ENCODE data around the gene SLA2.

SLA2 gene

DNA sequence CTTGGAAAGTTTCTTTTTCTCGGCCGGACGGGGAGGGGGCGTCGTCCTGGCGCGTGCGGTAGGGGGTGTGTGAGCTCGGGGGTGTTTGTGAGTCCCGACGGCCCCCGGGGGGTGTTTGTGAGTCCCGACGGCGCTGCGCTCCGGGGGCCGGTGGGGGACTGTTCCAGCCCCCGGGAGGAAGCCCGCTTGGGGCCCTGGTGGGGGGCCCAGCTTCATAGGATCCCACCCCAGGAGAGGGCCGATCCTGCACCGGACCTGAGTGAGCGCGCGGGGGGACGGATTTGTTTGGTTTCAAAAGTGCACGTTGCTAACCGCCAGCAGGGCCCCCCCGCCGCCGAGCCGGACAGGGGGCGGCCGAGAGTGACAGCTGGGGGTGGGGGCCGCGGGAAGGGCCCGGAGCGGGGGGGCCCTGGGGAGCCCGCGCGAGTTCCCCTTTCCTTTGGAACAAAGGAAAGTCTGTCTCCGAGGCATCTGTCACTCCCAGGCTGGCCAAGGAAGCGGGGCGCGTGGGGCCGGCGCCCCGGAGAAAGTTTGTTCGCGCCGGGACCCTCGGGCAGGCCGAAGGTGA lies 72.1 kb downstream of the SLA2 start:
- H3K9ac ChIP-seq (ENCODE audit: low read length): peak overlapping the region; percentile 93
- H3K79me2 ChIP-seq (ENCODE audit: insufficient read depth, low read length): peaks cover 27% of the 10 kb centered on the region

GRCh38 chr20:36573103-36573797 lies 72.7 kb downstream of the SLA2 start, which contains the start of gene TGIF2:
Gene TGIF2, plus strand, starts transcription at chr20:36573597. Its CDS starts 5,178 bp downstream, at chr20:36578775.
- Histone ChIP-seq H3K79me2 (ENCODE audit: insufficient read depth, low read length) (peaks cover 27% of the 10 kb centered on the region), H4K20me1 (ENCODE audit: insufficient read depth, low read length) (no peaks in the 10 kb centered on the region)

More for the DNA sequence above, 72.1 kb downstream of the SLA2 start:
- no peaks in the 10 kb centered on the region for H3K27me3 ChIP-seq (ENCODE audit: insufficient read depth, low read length)
- TF ChIP-seq EZH2 (IDR thresholded peaks at IDR 0.05; ENCODE audit: borderline replicate concordance, low read length): no peak
- TF ChIP-seq, protein P1, sequence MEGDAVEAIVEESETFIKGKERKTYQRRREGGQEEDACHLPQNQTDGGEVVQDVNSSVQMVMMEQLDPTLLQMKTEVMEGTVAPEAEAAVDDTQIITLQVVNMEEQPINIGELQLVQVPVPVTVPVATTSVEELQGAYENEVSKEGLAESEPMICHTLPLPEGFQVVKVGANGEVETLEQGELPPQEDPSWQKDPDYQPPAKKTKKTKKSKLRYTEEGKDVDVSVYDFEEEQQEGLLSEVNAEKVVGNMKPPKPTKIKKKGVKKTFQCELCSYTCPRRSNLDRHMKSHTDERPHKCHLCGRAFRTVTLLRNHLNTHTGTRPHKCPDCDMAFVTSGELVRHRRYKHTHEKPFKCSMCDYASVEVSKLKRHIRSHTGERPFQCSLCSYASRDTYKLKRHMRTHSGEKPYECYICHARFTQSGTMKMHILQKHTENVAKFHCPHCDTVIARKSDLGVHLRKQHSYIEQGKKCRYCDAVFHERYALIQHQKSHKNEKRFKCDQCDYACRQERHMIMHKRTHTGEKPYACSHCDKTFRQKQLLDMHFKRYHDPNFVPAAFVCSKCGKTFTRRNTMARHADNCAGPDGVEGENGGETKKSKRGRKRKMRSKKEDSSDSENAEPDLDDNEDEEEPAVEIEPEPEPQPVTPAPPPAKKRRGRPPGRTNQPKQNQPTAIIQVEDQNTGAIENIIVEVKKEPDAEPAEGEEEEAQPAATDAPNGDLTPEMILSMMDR (IDR thresholded peaks at IDR 0.05; ENCODE audit: low read length): no peak
- peaks cover 18% of the 10 kb centered on the region for H3K36me3 ChIP-seq (ENCODE audit: insufficient read depth, low read length)
- H3K27ac ChIP-seq (ENCODE audit: low read depth, low read length, poor library complexity, severe bottlenecking): peak overlapping the region; percentile 34
- H3K9me3 ChIP-seq (ENCODE audit: low read length): no peaks in the 10 kb centered on the region
- H3K4me2 ChIP-seq (ENCODE audit: low read length): peak overlapping the region; percentile 71
- H3K9me2 ChIP-seq (ENCODE audit: low read depth, low read length): no peaks in the 10 kb centered on the region
- no peak overlapping the region for H2AFZ ChIP-seq (ENCODE audit: low read length)
- peaks cover 23% of the 10 kb centered on the region for H3K4me1 ChIP-seq (ENCODE audit: insufficient read depth, low read length, severe bottlenecking)
- H4K20me1 ChIP-seq (ENCODE audit: insufficient read depth, low read length): no peaks in the 10 kb centered on the region
- H3K4me3 ChIP-seq (ENCODE audit: low read depth, low read length, poor library complexity, severe bottlenecking): peak overlapping the region; percentile 77
- H3F3A ChIP-seq (ENCODE audit: insufficient read depth, low read length): peaks cover 5% of the 10 kb centered on the region; the same call in 1 of the 2 replicates

DNA sequence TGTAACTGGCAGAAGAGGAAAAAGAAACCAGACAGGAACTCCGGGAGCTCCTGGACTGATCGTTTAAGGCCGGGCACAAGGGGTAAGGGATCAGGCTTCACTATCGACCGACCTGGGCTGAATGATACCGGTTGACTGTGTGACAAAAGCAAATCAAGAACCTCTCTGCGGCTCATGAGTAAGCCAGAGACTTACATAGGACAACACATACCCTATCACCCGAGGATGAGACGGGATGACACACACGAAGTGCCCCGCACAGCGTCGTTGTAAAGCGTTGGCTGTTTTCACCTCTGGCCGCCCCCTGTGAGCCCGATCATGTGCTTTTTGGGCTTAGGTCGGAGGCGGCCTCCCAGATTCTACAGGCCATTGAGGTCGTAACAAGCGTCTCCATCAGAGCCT lies 73.3 kb downstream of the SLA2 start:
- TF ChIP-seq, protein P1 (IDR thresholded peaks at IDR 0.05; ENCODE audit: low read length): no peak
- TF ChIP-seq EZH2 (IDR thresholded peaks at IDR 0.05; ENCODE audit: borderline replicate concordance, low read length): no peak
- Histone ChIP-seq H3K4me3 (ENCODE audit: low read depth, low read length, poor library complexity, severe bottlenecking) (peak overlapping the region; percentile 77), H3K27ac (ENCODE audit: low read depth, low read length, poor library complexity, severe bottlenecking) (peak overlapping the region; percentile 69), H3K9me3 (ENCODE audit: low read length) (no peaks in the 10 kb centered on the region), H3K27me3 (ENCODE audit: insufficient read depth, low read length) (no peaks in the 10 kb centered on the region), H3K4me2 (ENCODE audit: low read length) (peak overlapping the region; percentile 82), H3K9ac (ENCODE audit: low read length) (peak overlapping the region; percentile 64), H3K36me3 (ENCODE audit: insufficient read depth, low read length) (peaks cover 7% of the 10 kb centered on the region; the same call in 1 of the 2 replicates), H3K4me1 (ENCODE audit: insufficient read depth, low read length, severe bottlenecking) (peaks cover 23% of the 10 kb centered on the region), H3F3A (ENCODE audit: insufficient read depth, low read length) (peaks cover 5% of the 10 kb centered on the region; the same call in 1 of the 2 replicates), H4K20me1 (ENCODE audit: insufficient read depth, low read length) (no peaks in the 10 kb centered on the region), H3K79me2 (ENCODE audit: insufficient read depth, low read length) (peaks cover 24% of the 10 kb centered on the region), H2AFZ (ENCODE audit: low read length) (peak overlapping the region; percentile 56; the same call in 1 of the 2 replicates), H3K9me2 (ENCODE audit: low read depth, low read length) (no peaks in the 10 kb centered on the region)

More at GRCh38 chr20:36573103-36573797, 72.7 kb downstream of the SLA2 start, which contains the start of gene TGIF2:
- Histone ChIP-seq H3K4me2 (ENCODE audit: low read length) (peak within 1 kb of the TSS; percentile 82), H3K9me3 (ENCODE audit: low read length) (no peaks in the 10 kb centered on the region), H3K27ac (ENCODE audit: low read depth, low read length, poor library complexity, severe bottlenecking) (peak within 1 kb of the TSS; percentile 69), H2AFZ (ENCODE audit: low read length) (peak within 1 kb of the TSS; percentile 56; the same call in 1 of the 2 replicates), H3K36me3 (ENCODE audit: insufficient read depth, low read length) (peaks cover 12% of the 10 kb centered on the region; the same call in 1 of the 2 replicates), H3F3A (ENCODE audit: insufficient read depth, low read length) (peaks cover 5% of the 10 kb centered on the region; the same call in 1 of the 2 replicates), H3K4me3 (ENCODE audit: low read depth, low read length, poor library complexity, severe bottlenecking) (peak within 1 kb of the TSS; percentile 77), H3K9ac (ENCODE audit: low read length) (peak within 1 kb of the TSS; percentile 93), H3K4me1 (ENCODE audit: insufficient read depth, low read length, severe bottlenecking) (peaks cover 23% of the 10 kb centered on the region), H3K27me3 (ENCODE audit: insufficient read depth, low read length) (no peaks in the 10 kb centered on the region), H3K9me2 (ENCODE audit: low read depth, low read length) (no peaks in the 10 kb centered on the region)
- TF ChIP-seq, protein P1 (IDR thresholded peaks at IDR 0.05; ENCODE audit: low read length): no peak
- no peak for TF ChIP-seq EZH2 (IDR thresholded peaks at IDR 0.05; ENCODE audit: borderline replicate concordance, low read length)

Measured in OCI-LY1 (cell line).